HL-60/S4 (cell line): ENCODE data around the gene PRKG1.
"Not testable (repeated sequence)": the region's sequence is repeated elsewhere in the genome, so short reads cannot be mapped to it uniquely, and the experiment has no call there.

Experiments
- in situ Hi-C: fragments of 300-500 bp; cut with MboI; formaldehyde crosslinking; loops from 2 replicates; pipeline ENCODE4 v1.14.3; 2022; ENCODE audit warnings: low sequenced_read_pairs

PRKG1 gene

DNA sequence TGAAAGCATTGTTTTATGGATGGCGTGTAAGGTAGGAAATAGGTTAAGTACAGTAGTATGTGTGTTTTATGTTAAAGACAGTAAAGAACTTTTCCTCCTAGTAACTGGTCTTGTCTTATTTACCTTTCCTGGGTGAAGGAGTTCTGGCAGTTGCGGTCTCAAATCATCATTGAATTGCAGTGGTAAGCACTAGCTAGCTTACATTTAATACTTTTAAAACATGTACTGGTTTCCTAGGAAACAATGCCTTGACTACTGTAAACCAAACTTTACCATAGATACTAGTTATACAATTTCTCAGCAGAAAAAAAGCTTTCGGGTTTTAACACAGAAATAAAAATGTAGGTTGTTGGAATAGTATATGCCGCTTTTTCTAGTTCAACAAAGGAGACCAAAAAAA is 37.7 kb downstream of the PRKG1 start:
- in situ Hi-C loops, result no loop called here

DNA sequence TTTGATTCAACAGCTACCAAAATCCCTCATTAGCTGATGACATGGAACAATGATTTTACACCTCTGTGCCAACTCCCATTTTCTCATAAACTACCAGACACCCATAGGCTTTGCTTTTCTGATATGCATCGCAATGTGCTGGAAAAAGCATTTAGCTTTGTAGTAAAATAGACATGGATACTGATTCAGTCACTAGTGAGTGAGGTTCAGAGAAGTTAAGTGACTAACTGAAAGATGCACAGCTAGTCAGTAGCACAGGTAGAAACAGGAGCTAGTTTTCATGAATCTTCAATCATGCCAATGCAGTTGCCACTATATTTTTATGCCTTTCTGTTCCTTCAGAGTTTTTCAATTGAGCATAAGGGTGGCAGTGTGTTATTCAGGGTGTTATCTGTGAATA is 38.7 kb downstream of the PRKG1 start:
- in situ Hi-C loops, result no loop called here

DNA sequence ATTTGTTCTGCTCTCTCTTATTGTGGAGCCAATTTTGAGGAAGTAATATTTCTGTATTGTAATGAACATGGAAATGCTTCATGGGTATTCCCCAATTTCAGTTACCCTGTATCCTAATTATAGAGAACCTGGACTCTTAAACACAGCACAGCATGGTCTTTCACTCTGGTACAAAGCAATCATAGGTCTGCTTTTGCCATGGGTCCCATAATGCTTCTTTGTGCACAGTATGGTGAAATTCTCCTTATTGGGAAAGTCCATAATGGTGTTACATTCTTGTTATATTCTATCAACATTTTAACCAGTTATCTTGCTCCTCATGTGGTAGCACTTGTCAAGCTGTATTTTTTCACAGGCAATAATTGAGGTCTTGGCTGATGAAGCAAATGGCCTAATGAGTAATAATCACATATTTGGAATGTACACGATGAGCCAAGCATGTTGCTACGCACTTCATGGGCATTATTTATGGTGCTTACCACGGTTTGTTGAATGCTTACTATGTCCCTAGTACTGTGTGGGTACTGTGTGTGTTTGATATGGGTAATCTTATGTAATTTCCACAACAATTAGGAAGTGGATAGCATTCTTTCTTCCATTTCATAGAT is 42.9 kb downstream of the PRKG1 start:
- in situ Hi-C loops, result no loop called here

DNA sequence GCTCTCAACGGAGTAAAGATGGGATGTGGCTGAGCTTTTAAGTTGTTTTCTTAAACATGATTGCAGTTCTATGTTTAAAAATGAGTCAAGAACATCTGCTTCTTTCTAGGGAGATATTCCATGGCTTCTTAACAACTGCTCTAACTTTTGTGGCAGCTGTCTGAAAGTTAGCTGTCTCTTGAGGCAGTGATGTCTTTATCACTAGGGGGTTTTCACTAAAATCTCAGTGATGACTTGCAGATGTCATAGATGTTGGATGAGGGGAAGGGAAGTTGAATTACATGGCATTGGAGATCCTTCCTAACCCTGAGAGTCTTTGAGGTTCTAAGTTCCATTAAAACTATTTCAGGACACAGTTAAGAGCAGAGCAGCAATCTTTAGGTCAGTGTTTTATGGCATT is 43.5 kb downstream of the PRKG1 start:
- in situ Hi-C loops, result no loop called here

- in situ Hi-C loops, result no loop called here
Measured at GRCh38 chr10:51119441-51119840, 45.2 kb downstream of the PRKG1 start.

DNA sequence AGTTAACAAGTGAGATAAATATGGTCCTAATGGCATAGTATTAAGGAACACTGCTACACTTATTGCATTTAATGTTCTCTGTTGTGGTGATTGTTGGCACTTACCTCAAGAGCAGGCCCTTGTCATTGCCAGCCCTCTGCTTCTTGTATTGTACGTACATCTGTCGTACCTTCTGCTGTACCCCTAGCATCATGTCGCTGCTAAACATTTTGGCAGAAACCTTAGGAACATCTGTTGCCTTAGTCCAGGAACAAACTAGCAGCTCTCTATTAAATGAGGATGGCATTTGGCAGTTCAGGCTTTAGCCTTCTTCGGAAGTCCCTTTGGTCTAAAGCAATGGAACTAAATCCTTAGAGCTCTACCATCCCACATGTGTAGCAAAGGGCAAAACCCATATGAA is 47.6 kb downstream of the PRKG1 start:
- in situ Hi-C loops, result no loop called here

- in situ Hi-C loops, result no loop called here
Measured at GRCh38 chr10:51124852-51125251, 50.6 kb downstream of the PRKG1 start.

DNA sequence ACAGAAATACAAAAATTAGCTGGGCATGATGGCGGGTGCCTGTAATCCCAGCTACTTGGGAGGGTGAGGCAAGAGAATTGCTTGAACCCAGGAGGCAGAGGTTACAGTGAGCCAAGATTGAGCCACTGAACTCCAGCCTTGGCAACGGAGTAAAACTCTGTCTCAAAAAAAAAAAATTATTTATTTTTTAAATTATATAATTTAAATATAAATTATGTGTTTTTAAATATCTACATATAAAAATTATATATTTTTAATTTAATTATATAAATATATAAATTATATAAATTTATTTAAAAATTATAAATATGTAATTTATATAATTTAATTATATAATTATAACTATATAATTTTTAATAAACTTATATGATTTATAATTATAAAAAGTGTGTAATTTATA is 51.2 kb downstream of the PRKG1 start:
- in situ Hi-C loops, result no loop called here

DNA sequence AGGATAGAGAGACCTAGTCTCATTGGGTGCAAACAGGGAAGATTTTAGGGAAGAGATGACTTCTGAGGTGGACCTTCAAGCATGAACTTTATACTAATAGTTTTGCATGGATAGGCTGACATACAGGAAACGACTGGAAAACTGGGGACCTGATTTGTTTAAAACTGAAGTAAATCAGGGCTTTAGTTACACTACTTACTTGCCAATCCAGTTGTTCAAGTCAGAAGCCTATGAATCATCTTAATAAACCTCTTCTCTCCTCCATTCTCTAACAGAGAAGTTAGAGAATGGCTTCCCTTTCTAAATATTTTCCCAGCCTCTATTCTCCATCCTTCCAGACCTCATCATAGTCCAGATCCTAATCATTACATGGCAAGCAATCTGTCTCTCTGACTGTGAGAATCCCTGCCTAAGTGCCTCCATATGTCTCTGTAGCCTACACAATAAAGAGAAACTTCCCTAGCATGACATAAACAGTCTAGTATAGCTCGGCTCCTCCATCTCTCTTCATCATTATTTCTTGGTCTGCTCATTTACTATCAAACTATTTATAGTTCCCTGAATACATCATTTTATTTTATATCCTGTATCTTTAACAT is 55.8 kb downstream of the PRKG1 start:
- in situ Hi-C loops, result no loop called here

DNA sequence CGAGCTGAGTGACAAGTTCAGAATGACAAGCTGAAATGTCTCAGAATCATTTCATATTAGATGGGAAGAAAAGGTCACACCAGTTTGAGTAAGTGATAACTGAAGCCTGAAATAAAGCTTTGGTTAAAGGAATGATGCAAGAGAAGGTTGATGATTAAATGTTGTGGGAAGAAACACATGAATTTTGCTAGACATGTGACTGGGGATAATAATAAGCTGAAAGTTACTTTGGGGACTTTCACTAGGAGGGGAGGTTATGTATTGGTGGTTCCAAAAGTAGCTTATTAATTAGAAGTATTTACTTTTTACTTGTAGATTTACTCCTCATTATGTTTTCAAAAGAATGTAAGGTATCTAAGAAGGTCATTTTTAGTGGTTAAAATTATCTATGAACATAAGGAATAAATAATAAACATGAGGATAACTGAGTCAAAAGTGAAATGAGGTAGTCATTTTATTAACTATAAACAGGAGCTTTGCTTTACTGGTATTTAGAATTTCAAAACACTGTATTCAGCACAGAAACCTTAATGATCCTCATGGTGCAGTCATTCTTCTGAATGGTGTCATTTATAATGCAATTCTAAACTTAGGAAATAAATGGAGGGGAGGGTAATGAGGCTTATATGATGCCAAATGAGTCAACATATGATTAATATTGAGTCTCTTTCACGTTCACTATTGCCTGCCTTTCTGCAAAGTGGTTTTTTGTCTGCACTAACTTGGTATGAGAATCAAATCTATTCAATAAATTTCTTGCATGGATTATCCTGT is 63.7 kb downstream of the PRKG1 start:
- in situ Hi-C loops, result no loop called here

DNA sequence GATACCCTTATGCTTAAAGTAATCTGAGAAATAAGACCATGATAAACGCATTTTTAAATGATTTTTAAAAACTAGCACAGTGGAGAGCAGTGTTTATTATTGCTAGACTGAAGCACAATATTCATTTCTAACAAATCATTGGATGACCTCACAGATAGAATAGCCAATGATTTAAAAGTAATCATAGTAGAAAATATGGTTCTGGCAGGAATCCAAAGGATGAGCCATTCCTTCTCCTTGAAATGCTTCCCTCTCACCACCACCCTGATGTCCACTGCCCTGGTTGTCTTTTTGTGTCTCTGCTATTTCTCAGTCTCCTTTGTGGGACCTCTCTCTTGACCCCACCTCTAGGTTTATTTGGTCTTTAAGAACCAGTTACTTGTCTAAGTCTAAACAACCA is 64.9 kb downstream of the PRKG1 start:
- in situ Hi-C loops, result no loop called here

- in situ Hi-C loops, result no loop called here
Measured at GRCh38 chr10:51141010-51141409, 66.7 kb downstream of the PRKG1 start.

- in situ Hi-C loops, result no loop called here
Measured at GRCh38 chr10:51144161-51144781, 70.0 kb downstream of the PRKG1 start.

DNA sequence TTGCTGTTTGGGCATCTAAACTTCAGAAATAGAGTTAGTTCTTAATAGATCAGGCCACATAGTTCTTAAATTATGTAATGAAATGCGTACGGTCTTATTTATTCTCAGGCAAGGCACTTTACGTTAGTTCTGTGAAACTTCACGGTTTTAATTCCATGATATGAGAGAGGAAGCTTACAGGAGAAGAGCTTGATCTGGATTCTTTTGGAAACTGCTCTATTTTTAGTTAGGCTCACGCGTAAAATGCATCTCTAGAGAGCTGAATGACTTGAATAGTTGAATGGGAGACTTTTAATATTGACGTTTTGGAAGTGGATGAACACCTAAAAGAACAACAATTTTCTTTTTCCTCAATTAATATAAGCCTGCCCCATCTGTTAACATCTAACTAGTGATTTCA is 71.1 kb downstream of the PRKG1 start:
- in situ Hi-C loops, result no loop called here

DNA sequence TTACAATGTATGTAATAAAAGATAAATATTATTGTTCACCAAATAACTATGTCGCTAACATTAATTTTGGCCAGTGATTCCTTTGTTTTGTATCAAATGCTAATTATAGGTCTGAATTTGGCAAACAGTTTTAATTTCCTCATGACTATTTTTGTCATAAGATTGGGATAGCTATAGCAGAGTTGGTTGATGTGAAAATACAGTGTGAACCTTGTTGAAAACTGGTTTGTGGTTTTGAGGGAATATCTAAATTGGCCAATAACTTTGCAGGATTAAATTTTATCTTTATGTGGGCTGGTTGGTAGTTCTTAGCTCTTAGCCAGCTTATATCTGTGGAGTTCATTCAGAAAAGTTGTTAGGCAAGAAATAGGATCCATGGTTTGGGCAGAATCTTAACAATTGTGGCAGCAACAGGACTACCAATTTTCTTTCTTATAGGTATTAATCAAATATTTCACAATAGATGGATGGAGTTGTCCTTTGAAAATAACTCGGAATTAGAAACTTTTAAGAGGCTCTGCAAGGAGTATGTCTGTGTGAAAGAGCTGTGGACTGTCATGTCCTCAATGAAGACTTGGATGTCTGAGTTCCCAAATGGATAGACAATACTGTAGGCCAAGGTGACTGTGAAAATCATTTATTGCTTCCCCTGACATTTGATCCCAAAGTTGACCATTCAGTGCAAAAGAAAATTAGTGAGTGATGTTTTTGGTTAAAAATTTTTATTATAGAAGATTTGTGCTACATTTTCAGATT is 73.5 kb downstream of the PRKG1 start:
- in situ Hi-C loops, result no loop called here

DNA sequence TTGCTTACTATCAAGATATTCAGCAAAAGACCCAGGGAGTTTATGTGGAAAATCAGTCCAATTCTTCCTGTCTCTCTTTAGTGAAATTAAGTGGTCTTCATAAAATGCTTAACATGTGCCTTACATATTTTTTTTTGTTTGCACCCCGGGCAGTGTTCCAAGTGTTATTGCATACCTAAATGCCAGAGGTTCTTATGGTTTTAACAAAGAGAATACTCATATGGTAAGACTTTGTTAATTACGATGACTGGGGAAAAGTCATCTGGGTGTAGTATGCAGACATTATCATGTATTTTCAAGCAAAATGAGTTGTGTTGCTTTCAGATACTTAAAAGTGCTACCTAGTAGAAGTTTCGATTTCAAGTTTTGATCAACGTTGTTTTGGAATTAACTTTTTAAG is 82.6 kb downstream of the PRKG1 start:
- in situ Hi-C loops, result no loop called here

- in situ Hi-C loops, result no loop called here
Measured at GRCh38 chr10:51158832-51159231, 84.5 kb downstream of the PRKG1 start.

DNA sequence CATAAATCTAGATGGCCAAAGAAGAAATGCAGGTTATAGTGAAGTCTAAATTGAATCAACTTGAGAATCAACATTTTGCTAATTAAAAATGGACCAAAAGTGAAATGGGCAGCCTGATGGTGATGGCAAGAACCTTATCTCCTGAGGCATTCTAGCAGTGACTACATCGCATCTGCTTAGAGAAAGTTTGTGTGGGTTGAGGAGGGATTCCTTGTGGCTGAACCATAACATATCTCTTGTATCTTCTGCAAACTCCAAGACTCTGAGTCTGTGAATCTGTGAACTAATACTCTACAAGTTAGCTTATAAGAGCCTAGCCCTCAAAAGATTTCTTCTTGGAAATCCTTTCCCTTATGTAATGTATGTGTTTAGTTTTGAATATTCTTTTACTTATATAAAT is 85.6 kb downstream of the PRKG1 start:
- in situ Hi-C loops, result no loop called here

DNA sequence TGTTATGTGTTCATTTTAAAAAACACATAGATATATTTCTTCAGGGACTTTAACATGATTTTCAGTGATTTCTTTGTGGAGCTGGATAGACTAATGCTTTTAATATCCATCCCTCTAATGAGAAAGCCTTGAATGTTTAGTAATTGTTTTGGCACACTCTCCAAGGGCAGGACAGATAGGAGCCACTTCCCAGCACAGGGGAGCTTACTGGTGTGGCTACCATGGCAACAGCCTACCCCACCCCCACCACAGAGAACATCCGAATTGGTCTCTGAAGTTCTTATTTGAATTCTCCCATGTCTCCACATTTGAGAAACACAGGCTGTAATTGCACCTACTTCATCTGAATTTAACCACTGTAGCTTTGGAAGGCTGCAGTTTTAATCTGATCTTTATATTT is 87.7 kb downstream of the PRKG1 start:
- in situ Hi-C loops, result no loop called here

- in situ Hi-C loops, result not testable (repeated sequence)
Measured at GRCh38 chr10:51163380-51164049, 89.2 kb downstream of the PRKG1 start.
